ENCODE results near the gene FBXL16.

The FBXL16 gene

GRCh38 chr16:674968-675883, 30.4 kb downstream of the FBXL16 start, which contains the start of gene RHBDL1:
RHBDL1 (plus strand) TSS chr16:675671; CDS start chr16:675791, 120 bp downstream.
- H3K4me3 ChIP-seq (ENCODE audit: low read depth, low read length): no peak within 1 kb of the TSS

GRCh38 chr16:674214-674881, 31.3 kb downstream of the FBXL16 start:
- no peak overlapping the region for H3K4me3 ChIP-seq (ENCODE audit: low read depth, low read length)
- TF ChIP-seq CTCF (IDR thresholded peaks at IDR 0.05; ENCODE audit: low read depth, low read length): no peak

More at GRCh38 chr16:674968-675883, 30.4 kb downstream of the FBXL16 start, which contains the start of gene RHBDL1:
- TF ChIP-seq CTCF (IDR thresholded peaks at IDR 0.05; ENCODE audit: low read depth, low read length): no peak

GRCh38 chr16:673399-673991, 32.1 kb downstream of the FBXL16 start:
- TF ChIP-seq CTCF (IDR thresholded peaks at IDR 0.05; ENCODE audit: low read depth, low read length): no peak
- no peak overlapping the region for H3K4me3 ChIP-seq (ENCODE audit: low read depth, low read length)

- no peak overlapping the region for H3K4me3 ChIP-seq (ENCODE audit: low read depth, low read length)
- no peak for TF ChIP-seq CTCF (IDR thresholded peaks at IDR 0.05; ENCODE audit: low read depth, low read length)
These were observed 32.8 kb downstream of the FBXL16 start for GRCh38 chr16:672851-673250.

GRCh38 chr16:672371-672770, 33.2 kb downstream of the FBXL16 start:
- no peak for TF ChIP-seq CTCF (IDR thresholded peaks at IDR 0.05; ENCODE audit: low read depth, low read length)
- H3K4me3 ChIP-seq (ENCODE audit: low read depth, low read length): no peak overlapping the region

GRCh38 chr16:671353-672131, 34.1 kb downstream of the FBXL16 start:
- H3K4me3 ChIP-seq (ENCODE audit: low read depth, low read length): no peak overlapping the region
- TF ChIP-seq CTCF (IDR thresholded peaks at IDR 0.05; ENCODE audit: low read depth, low read length): no peak
